HTERT RPE-1 (cell line): ENCODE results near the gene OLR1.

Experiments used
- in situ Hi-C: fragments of 300-500 bp; cut with MboI; formaldehyde crosslinking; loops from 4 replicates; pipeline ENCODE4 v1.14.3; 2020; ENCODE audit warnings: low sequenced_read_pairs

Gene OLR1

GRCh38 chr12:10154145-10154496, 17.8 kb downstream of the OLR1 start:
- in situ Hi-C loops: no loop called here

GRCh38 chr12:10153271-10154144, 18.4 kb downstream of the OLR1 start:
- in situ Hi-C loops: no loop called here

- in situ Hi-C loops: no loop called here
Observed at GRCh38 chr12:10151621-10152020, 20.3 kb downstream of the OLR1 start.

- in situ Hi-C loops: no loop called here
Observed at GRCh38 chr12:10147714-10148403, 24.1 kb downstream of the OLR1 start.

- in situ Hi-C loops: no loop called here
Observed at GRCh38 chr12:10142976-10143589, 28.8 kb downstream of the OLR1 start.

GRCh38 chr12:10140001-10140400, 31.9 kb downstream of the OLR1 start:
- in situ Hi-C loops: no loop called here

GRCh38 chr12:10136637-10137205, 35.2 kb downstream of the OLR1 start:
- in situ Hi-C loops: no loop called here

- in situ Hi-C loops: no loop called here
Observed at GRCh38 chr12:10135126-10135525, 36.8 kb downstream of the OLR1 start.

- in situ Hi-C loops: no loop called here
Observed at GRCh38 chr12:10132850-10133370, 39.0 kb downstream of the OLR1 start.

- in situ Hi-C loops: no loop called here
Observed at GRCh38 chr12:10131111-10131690, 40.7 kb downstream of the OLR1 start.

- in situ Hi-C loops: no loop called here
Observed at GRCh38 chr12:10130042-10130441, 41.9 kb downstream of the OLR1 start, which contains the start of gene CLEC7A. Gene CLEC7A, minus strand, starts transcription at chr12:10130199. Its CDS starts 117 bp downstream, at chr12:10130082.

GRCh38 chr12:10128687-10129086, 43.2 kb downstream of the OLR1 start:
- in situ Hi-C loops: no loop called here

- in situ Hi-C loops: no loop called here
Observed at GRCh38 chr12:10126413-10126812, 45.5 kb downstream of the OLR1 start.

GRCh38 chr12:10122689-10123088, 49.2 kb downstream of the OLR1 start:
- in situ Hi-C loops: no loop called here

- in situ Hi-C loops: no loop called here
Observed at GRCh38 chr12:10121278-10121677, 50.7 kb downstream of the OLR1 start.

GRCh38 chr12:10119066-10119465, 52.9 kb downstream of the OLR1 start:
- in situ Hi-C loops: no loop called here

- in situ Hi-C loops: no loop called here
Observed at GRCh38 chr12:10115890-10116289, 56.0 kb downstream of the OLR1 start.

- in situ Hi-C loops: no loop called here
Observed at GRCh38 chr12:10115311-10115710, 56.6 kb downstream of the OLR1 start.

GRCh38 chr12:10113920-10114319, 58.0 kb downstream of the OLR1 start:
- in situ Hi-C loops: no loop called here

GRCh38 chr12:10113075-10113474, 58.9 kb downstream of the OLR1 start:
- in situ Hi-C loops: no loop called here

GRCh38 chr12:10111451-10111850, 60.5 kb downstream of the OLR1 start:
- in situ Hi-C loops: no loop called here
